ENCODE results near the gene MCTP2.

MCTP2 gene

GRCh38 chr15:94385441-94385840, 154.1 kb downstream of the MCTP2 start:
- no peak for TF ChIP-seq EZH2phosphoT487 (conservative IDR thresholded peaks at IDR 0.05; ENCODE audit: low read length)
- TF ChIP-seq CTCF (IDR thresholded peaks at IDR 0.05; ENCODE audit: insufficient read depth, low read length, poor library complexity, severe bottlenecking): no peak
- Histone ChIP-seq H3K9me2 (replicated peaks; ENCODE audit: insufficient read depth, low read length) (no peaks in the 10 kb centered on the region), H3K79me2 (ENCODE audit: insufficient read depth, low read length) (no peaks in the 10 kb centered on the region), H3K4me3 (ENCODE audit: insufficient read depth, low read length, poor library complexity, severe bottlenecking) (no peak overlapping the region), H3K4me2 (ENCODE audit: low read depth, low read length, poor library complexity, severe bottlenecking) (no peak overlapping the region), H3F3A (ENCODE audit: insufficient read depth) (no peaks in the 10 kb centered on the region), H2AFZ (ENCODE audit: low read depth, low read length, severe bottlenecking) (no peak overlapping the region), H3K27me3 (ENCODE audit: low read length) (no peaks in the 10 kb centered on the region), H3K9ac (ENCODE audit: low read length) (no peak overlapping the region), H3K36me3 (ENCODE audit: low read length) (peaks cover 18% of the 10 kb centered on the region), H4K20me1 (ENCODE audit: low read depth, low read length) (no peaks in the 10 kb centered on the region), H3K27ac (ENCODE audit: low read depth, low read length) (no peak overlapping the region), H3K9me3 (ENCODE audit: insufficient read depth, low read length) (no peaks in the 10 kb centered on the region)

GRCh38 chr15:94386351-94386750, 155.0 kb downstream of the MCTP2 start:
- TF ChIP-seq CTCF (IDR thresholded peaks at IDR 0.05; ENCODE audit: insufficient read depth, low read length, poor library complexity, severe bottlenecking): no peak
- Histone ChIP-seq H3K36me3 (ENCODE audit: low read length) (peaks cover 18% of the 10 kb centered on the region), H2AFZ (ENCODE audit: low read depth, low read length, severe bottlenecking) (no peak overlapping the region), H3K4me3 (ENCODE audit: insufficient read depth, low read length, poor library complexity, severe bottlenecking) (no peak overlapping the region), H3K9me2 (replicated peaks; ENCODE audit: insufficient read depth, low read length) (no peaks in the 10 kb centered on the region), H3F3A (ENCODE audit: insufficient read depth) (no peaks in the 10 kb centered on the region), H4K20me1 (ENCODE audit: low read depth, low read length) (no peaks in the 10 kb centered on the region), H3K27ac (ENCODE audit: low read depth, low read length) (no peak overlapping the region), H3K79me2 (ENCODE audit: insufficient read depth, low read length) (no peaks in the 10 kb centered on the region), H3K9me3 (ENCODE audit: insufficient read depth, low read length) (no peaks in the 10 kb centered on the region), H3K9ac (ENCODE audit: low read length) (no peak overlapping the region), H3K27me3 (ENCODE audit: low read length) (no peaks in the 10 kb centered on the region), H3K4me2 (ENCODE audit: low read depth, low read length, poor library complexity, severe bottlenecking) (no peak overlapping the region)

GRCh38 chr15:94387442-94387841, 156.1 kb downstream of the MCTP2 start:
- Histone ChIP-seq H3K4me2 (ENCODE audit: low read depth, low read length, poor library complexity, severe bottlenecking) (no peak overlapping the region), H3F3A (ENCODE audit: insufficient read depth) (no peaks in the 10 kb centered on the region), H3K9me2 (replicated peaks; ENCODE audit: insufficient read depth, low read length) (no peaks in the 10 kb centered on the region), H2AFZ (ENCODE audit: low read depth, low read length, severe bottlenecking) (no peak overlapping the region), H3K27ac (ENCODE audit: low read depth, low read length) (no peak overlapping the region), H3K4me3 (ENCODE audit: insufficient read depth, low read length, poor library complexity, severe bottlenecking) (no peak overlapping the region), H4K20me1 (ENCODE audit: low read depth, low read length) (no peaks in the 10 kb centered on the region), H3K27me3 (ENCODE audit: low read length) (no peaks in the 10 kb centered on the region), H3K36me3 (ENCODE audit: low read length) (peaks cover 18% of the 10 kb centered on the region), H3K9ac (ENCODE audit: low read length) (no peak overlapping the region), H3K9me3 (ENCODE audit: insufficient read depth, low read length) (no peaks in the 10 kb centered on the region), H3K79me2 (ENCODE audit: insufficient read depth, low read length) (no peaks in the 10 kb centered on the region)
- no peak for TF ChIP-seq EZH2phosphoT487 (conservative IDR thresholded peaks at IDR 0.05; ENCODE audit: low read length)
- no peak for TF ChIP-seq CTCF (IDR thresholded peaks at IDR 0.05; ENCODE audit: insufficient read depth, low read length, poor library complexity, severe bottlenecking)
